ENCODE measurements around the gene CAPN5. TPM values are rescaled to one million over a fixed set of nuclear protein-coding genes. Genes with fewer than 3 reads are reported as not detected.

The CAPN5 gene
- total RNA-seq, 1 experiment from 2014 or later: 27.4 TPM

DNA sequence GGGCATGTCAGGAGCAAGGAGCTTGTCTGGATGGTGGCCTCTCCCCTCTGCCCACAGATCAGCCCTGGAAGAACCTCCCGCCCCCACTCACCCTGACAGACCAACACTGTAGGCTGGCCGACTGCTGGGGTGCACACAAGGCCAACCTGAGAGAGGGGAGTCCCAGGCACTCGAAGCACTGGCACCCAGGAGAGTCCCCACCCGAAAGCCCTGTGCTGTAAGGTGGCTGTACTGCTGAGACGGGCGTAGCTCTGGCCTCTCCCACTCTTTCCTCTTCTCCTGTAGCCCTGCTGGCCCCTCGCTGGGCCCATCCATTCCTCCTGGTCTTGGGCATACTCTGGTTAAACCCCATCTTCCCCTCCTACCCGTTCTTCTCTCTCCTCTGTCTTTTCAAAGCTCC is 101.0 kb downstream of the CAPN5 start:
- no peaks in the 10 kb centered on the region for H3K36me3 Mint-ChIP-seq
- DNase-seq (ENCODE audit: low spot score) (no peak), ATAC-seq (no peak)
- peaks cover 32% of the 10 kb centered on the region for H3K4me1 Mint-ChIP-seq
- ChIA-PET CTCF (interaction anchor here (1.1 to 10.1 kb wide), 2 partner anchors 20 to 41 kb away, joined by 4 to 121 read pairs; partner anchors contain the start of gene MYO7A), POLR2A (no interaction called here)
- H3K9me3 Mint-ChIP-seq: no peaks in the 10 kb centered on the region
- no peak overlapping the region for H3K4me3 Mint-ChIP-seq
- TF ChIP-seq, protein P1, sequence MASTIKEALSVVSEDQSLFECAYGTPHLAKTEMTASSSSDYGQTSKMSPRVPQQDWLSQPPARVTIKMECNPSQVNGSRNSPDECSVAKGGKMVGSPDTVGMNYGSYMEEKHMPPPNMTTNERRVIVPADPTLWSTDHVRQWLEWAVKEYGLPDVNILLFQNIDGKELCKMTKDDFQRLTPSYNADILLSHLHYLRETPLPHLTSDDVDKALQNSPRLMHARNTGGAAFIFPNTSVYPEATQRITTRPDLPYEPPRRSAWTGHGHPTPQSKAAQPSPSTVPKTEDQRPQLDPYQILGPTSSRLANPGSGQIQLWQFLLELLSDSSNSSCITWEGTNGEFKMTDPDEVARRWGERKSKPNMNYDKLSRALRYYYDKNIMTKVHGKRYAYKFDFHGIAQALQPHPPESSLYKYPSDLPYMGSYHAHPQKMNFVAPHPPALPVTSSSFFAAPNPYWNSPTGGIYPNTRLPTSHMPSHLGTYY (CRISPR knock-in tag; IDR thresholded peaks at IDR 0.05): no peak
- no peak for TF ChIP-seq ZNF423 (CRISPR knock-in tag; IDR thresholded peaks at IDR 0.05)
- TF ChIP-seq, protein P2, sequence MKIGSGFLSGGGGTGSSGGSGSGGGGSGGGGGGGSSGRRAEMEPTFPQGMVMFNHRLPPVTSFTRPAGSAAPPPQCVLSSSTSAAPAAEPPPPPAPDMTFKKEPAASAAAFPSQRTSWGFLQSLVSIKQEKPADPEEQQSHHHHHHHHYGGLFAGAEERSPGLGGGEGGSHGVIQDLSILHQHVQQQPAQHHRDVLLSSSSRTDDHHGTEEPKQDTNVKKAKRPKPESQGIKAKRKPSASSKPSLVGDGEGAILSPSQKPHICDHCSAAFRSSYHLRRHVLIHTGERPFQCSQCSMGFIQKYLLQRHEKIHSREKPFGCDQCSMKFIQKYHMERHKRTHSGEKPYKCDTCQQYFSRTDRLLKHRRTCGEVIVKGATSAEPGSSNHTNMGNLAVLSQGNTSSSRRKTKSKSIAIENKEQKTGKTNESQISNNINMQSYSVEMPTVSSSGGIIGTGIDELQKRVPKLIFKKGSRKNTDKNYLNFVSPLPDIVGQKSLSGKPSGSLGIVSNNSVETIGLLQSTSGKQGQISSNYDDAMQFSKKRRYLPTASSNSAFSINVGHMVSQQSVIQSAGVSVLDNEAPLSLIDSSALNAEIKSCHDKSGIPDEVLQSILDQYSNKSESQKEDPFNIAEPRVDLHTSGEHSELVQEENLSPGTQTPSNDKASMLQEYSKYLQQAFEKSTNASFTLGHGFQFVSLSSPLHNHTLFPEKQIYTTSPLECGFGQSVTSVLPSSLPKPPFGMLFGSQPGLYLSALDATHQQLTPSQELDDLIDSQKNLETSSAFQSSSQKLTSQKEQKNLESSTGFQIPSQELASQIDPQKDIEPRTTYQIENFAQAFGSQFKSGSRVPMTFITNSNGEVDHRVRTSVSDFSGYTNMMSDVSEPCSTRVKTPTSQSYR (CRISPR knock-in tag; IDR thresholded peaks at IDR 0.05): no peak
- no peak for TF ChIP-seq NR1H2 (CRISPR knock-in tag; IDR thresholded peaks at IDR 0.05)
- no peaks in the 10 kb centered on the region for H3K27me3 Mint-ChIP-seq (ENCODE audit: low read depth)
- no peak overlapping the region for H3K27ac Mint-ChIP-seq

DNA sequence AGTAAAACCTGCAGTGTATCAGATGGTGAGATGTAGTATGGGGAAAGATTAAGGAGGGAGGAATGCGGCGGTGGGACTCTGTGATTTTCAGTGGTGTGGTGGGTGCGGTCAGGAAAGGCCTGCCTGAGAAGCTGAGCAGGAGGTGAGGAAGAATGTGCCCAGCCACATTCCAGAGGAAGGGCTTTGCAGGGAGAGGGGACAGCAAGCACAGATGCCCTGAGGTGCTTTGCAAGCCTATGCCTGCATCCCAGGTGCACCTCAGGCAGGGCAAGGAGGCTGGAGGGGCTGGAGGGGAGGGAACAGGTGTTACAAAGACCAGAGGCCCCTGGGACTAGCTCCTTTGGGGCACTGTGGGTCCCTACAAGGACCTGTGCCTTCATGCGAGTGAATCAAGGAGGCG is 103.3 kb downstream of the CAPN5 start:
- H3K4me3 Mint-ChIP-seq: no peak overlapping the region
- ChIA-PET POLR2A (no interaction called here), CTCF (interaction anchor here (0.7 to 10.1 kb wide), 4 partner anchors 18 to 79 kb away, joined by 3 to 121 read pairs (median 6); partner anchors contain the start of gene MYO7A)
- peaks cover 7% of the 10 kb centered on the region; the same call in 1 of the 2 replicates for H3K27me3 Mint-ChIP-seq (ENCODE audit: low read depth)
- DNase-seq (ENCODE audit: low spot score): peak; percentile 57
- no peak overlapping the region; the same call in 1 of the 2 replicates for H3K27ac Mint-ChIP-seq
- ATAC-seq: peak; percentile 63
- H3K9me3 Mint-ChIP-seq: no peaks in the 10 kb centered on the region
- TF ChIP-seq ZNF232 (CRISPR knock-in tag; IDR thresholded peaks at IDR 0.05): no peak
- TF ChIP-seq, protein P3, sequence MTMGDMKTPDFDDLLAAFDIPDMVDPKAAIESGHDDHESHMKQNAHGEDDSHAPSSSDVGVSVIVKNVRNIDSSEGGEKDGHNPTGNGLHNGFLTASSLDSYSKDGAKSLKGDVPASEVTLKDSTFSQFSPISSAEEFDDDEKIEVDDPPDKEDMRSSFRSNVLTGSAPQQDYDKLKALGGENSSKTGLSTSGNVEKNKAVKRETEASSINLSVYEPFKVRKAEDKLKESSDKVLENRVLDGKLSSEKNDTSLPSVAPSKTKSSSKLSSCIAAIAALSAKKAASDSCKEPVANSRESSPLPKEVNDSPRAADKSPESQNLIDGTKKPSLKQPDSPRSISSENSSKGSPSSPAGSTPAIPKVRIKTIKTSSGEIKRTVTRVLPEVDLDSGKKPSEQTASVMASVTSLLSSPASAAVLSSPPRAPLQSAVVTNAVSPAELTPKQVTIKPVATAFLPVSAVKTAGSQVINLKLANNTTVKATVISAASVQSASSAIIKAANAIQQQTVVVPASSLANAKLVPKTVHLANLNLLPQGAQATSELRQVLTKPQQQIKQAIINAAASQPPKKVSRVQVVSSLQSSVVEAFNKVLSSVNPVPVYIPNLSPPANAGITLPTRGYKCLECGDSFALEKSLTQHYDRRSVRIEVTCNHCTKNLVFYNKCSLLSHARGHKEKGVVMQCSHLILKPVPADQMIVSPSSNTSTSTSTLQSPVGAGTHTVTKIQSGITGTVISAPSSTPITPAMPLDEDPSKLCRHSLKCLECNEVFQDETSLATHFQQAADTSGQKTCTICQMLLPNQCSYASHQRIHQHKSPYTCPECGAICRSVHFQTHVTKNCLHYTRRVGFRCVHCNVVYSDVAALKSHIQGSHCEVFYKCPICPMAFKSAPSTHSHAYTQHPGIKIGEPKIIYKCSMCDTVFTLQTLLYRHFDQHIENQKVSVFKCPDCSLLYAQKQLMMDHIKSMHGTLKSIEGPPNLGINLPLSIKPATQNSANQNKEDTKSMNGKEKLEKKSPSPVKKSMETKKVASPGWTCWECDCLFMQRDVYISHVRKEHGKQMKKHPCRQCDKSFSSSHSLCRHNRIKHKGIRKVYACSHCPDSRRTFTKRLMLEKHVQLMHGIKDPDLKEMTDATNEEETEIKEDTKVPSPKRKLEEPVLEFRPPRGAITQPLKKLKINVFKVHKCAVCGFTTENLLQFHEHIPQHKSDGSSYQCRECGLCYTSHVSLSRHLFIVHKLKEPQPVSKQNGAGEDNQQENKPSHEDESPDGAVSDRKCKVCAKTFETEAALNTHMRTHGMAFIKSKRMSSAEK (CRISPR knock-in tag; IDR thresholded peaks at IDR 0.05; ENCODE audit: borderline replicate concordance): no peak
- no peak for TF ChIP-seq IRF2 (CRISPR knock-in tag; IDR thresholded peaks at IDR 0.05; ENCODE audit: borderline replicate concordance, low read depth)
- TF ChIP-seq, protein P4, sequence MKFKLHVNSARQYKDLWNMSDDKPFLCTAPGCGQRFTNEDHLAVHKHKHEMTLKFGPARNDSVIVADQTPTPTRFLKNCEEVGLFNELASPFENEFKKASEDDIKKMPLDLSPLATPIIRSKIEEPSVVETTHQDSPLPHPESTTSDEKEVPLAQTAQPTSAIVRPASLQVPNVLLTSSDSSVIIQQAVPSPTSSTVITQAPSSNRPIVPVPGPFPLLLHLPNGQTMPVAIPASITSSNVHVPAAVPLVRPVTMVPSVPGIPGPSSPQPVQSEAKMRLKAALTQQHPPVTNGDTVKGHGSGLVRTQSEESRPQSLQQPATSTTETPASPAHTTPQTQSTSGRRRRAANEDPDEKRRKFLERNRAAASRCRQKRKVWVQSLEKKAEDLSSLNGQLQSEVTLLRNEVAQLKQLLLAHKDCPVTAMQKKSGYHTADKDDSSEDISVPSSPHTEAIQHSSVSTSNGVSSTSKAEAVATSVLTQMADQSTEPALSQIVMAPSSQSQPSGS (CRISPR knock-in tag; IDR thresholded peaks at IDR 0.05; ENCODE audit: borderline replicate concordance, low read depth): no peak
- peak; percentile 40; the same call in 1 of the 2 replicates for TF ChIP-seq SP1 (CRISPR knock-in tag; conservative IDR thresholded peaks at IDR 0.05)
- TF ChIP-seq TP53 (CRISPR knock-in tag; IDR thresholded peaks at IDR 0.05): no peak
- TF ChIP-seq GRHL2 (CRISPR knock-in tag; IDR thresholded peaks at IDR 0.05; ENCODE audit: insufficient replicate concordance, severe bottlenecking): no peak
- no peaks in the 10 kb centered on the region for H3K36me3 Mint-ChIP-seq
- H3K4me1 Mint-ChIP-seq: peaks cover 53% of the 10 kb centered on the region

DNA sequence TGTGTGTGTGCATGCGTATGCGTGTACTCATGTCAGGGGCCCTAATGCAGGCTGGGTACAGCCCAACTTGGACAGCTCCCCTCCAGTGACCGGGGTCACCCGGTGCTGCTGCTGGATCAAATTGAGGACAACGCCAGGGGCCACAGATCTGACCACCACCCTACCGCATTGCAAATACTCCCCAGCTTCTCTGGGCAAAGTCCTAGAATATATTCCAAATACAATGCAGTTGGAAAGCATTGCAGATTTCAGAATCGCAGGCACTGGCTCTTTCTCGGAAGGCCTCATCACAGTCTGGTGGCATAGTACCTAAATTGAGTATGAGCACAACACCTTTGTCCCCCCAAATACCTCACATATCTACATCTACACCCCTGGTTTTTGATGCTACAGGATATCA is 104.5 kb downstream of the CAPN5 start:
- Mint-ChIP-seq H3K4me3 (no peak overlapping the region), H3K27ac (peak overlapping the region; percentile 19; the same call in 1 of the 2 replicates), H3K27me3 (ENCODE audit: low read depth) (peaks cover 8% of the 10 kb centered on the region; the same call in 1 of the 2 replicates), H3K36me3 (no peaks in the 10 kb centered on the region), H3K9me3 (no peaks in the 10 kb centered on the region), H3K4me1 (peaks cover 64% of the 10 kb centered on the region)
- CTCF ChIA-PET: interaction anchor here (0.7 to 10.1 kb wide), 11 partner anchors 7 to 419 kb away, joined by 3 to 121 read pairs (median 5); partner anchors contain the start of genes AQP11 and MYO7A
- DNase-seq (ENCODE audit: low spot score): no peak
- no peak for ATAC-seq
- POLR2A ChIA-PET: interaction anchor here (1.0 kb wide), 1 partner anchor 24 kb away, joined by 4 read pairs; no protein-coding TSS in a partner anchor
- TF ChIP-seq, protein P5, sequence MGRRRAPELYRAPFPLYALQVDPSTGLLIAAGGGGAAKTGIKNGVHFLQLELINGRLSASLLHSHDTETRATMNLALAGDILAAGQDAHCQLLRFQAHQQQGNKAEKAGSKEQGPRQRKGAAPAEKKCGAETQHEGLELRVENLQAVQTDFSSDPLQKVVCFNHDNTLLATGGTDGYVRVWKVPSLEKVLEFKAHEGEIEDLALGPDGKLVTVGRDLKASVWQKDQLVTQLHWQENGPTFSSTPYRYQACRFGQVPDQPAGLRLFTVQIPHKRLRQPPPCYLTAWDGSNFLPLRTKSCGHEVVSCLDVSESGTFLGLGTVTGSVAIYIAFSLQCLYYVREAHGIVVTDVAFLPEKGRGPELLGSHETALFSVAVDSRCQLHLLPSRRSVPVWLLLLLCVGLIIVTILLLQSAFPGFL (CRISPR knock-in tag; IDR thresholded peaks at IDR 0.05; ENCODE audit: borderline replicate concordance): no peak
- no peak for TF ChIP-seq HMGA2 (CRISPR knock-in tag; IDR thresholded peaks at IDR 0.05)
- TF ChIP-seq, protein P4 (CRISPR knock-in tag; IDR thresholded peaks at IDR 0.05; ENCODE audit: borderline replicate concordance, low read depth): no peak
- TF ChIP-seq, protein P6, sequence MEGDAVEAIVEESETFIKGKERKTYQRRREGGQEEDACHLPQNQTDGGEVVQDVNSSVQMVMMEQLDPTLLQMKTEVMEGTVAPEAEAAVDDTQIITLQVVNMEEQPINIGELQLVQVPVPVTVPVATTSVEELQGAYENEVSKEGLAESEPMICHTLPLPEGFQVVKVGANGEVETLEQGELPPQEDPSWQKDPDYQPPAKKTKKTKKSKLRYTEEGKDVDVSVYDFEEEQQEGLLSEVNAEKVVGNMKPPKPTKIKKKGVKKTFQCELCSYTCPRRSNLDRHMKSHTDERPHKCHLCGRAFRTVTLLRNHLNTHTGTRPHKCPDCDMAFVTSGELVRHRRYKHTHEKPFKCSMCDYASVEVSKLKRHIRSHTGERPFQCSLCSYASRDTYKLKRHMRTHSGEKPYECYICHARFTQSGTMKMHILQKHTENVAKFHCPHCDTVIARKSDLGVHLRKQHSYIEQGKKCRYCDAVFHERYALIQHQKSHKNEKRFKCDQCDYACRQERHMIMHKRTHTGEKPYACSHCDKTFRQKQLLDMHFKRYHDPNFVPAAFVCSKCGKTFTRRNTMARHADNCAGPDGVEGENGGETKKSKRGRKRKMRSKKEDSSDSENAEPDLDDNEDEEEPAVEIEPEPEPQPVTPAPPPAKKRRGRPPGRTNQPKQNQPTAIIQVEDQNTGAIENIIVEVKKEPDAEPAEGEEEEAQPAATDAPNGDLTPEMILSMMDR (IDR thresholded peaks at IDR 0.05): no peak
